ENCODE data around the gene DMAC2. TPM values are rescaled to one million over a fixed set of nuclear protein-coding genes. Genes with fewer than 3 reads are reported as not detected.

Gene DMAC2
- total and polyA plus RNA-seq, 2 of the 13 experiments (the other 11 are each of a cell fraction or from before 2014, with no cell fraction given), result 39.0 to 66.0 TPM

DNA sequence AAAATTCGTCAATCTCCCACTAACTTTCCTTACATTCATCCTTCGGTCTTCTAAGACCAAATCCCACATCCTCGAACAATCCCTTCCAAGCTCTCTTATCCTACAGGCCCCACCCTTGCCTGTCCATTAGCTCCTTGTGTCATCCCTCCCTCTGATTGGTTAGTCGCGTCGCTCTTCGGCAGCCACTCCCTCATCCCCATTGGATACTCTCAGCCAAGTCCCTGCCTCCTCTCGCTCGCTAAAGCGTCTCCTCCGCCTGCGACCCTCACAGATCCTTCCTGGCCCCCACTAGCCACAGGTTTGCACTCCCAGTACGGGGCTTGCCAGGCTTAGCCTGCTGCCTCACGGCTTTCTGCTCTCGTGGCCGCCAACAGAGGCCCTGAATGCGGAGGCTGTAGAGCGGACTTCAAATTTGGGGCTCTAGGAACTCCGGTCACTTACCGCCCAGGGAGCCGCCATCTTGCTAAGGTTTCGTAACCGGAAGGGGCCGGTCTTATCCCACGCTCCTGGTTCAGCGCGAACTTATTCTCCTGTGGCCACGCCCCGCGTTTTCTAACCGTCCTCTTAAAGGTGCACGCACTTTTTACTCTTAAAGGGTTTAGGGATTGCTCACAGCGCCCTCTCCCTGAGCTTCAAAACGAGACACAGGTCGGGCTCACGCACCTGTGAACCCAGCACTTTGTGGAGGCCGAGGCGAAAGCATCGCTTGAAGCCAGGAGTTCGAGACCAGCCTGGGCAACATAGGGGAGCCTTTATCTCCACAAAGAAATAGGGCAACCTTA lies at the start of gene DMAC2 (continued):
- TF ChIP-seq, protein P1, sequence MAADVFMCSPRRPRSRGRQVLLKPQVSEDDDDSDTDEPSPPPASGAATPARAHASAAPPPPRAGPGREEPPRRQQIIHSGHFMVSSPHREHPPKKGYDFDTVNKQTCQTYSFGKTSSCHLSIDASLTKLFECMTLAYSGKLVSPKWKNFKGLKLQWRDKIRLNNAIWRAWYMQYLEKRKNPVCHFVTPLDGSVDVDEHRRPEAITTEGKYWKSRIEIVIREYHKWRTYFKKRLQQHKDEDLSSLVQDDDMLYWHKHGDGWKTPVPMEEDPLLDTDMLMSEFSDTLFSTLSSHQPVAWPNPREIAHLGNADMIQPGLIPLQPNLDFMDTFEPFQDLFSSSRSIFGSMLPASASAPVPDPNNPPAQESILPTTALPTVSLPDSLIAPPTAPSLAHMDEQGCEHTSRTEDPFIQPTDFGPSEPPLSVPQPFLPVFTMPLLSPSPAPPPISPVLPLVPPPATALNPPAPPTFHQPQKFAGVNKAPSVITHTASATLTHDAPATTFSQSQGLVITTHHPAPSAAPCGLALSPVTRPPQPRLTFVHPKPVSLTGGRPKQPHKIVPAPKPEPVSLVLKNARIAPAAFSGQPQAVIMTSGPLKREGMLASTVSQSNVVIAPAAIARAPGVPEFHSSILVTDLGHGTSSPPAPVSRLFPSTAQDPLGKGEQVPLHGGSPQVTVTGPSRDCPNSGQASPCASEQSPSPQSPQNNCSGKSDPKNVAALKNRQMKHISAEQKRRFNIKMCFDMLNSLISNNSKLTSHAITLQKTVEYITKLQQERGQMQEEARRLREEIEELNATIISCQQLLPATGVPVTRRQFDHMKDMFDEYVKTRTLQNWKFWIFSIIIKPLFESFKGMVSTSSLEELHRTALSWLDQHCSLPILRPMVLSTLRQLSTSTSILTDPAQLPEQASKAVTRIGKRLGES (CRISPR knock-in tag; IDR thresholded peaks at IDR 0.05; ENCODE audit: borderline replicate concordance), result no peak
- peak; percentile 55 for TF ChIP-seq GABPA (IDR thresholded peaks at IDR 0.05; ENCODE audit: low read depth, low read length)
- peak; percentile 93 for TF ChIP-seq GABPA (CRISPR knock-in tag; IDR thresholded peaks at IDR 0.05; ENCODE audit: low read depth)
- peak; percentile 78 for TF ChIP-seq AHR (CRISPR knock-in tag; IDR thresholded peaks at IDR 0.05)
- TF ChIP-seq MYNN (CRISPR knock-in tag; IDR thresholded peaks at IDR 0.05; ENCODE audit: low read depth), result 0 out of 2 replicates have a peak, but pooled peaks have one; percentile 43
- TF ChIP-seq, protein P2, sequence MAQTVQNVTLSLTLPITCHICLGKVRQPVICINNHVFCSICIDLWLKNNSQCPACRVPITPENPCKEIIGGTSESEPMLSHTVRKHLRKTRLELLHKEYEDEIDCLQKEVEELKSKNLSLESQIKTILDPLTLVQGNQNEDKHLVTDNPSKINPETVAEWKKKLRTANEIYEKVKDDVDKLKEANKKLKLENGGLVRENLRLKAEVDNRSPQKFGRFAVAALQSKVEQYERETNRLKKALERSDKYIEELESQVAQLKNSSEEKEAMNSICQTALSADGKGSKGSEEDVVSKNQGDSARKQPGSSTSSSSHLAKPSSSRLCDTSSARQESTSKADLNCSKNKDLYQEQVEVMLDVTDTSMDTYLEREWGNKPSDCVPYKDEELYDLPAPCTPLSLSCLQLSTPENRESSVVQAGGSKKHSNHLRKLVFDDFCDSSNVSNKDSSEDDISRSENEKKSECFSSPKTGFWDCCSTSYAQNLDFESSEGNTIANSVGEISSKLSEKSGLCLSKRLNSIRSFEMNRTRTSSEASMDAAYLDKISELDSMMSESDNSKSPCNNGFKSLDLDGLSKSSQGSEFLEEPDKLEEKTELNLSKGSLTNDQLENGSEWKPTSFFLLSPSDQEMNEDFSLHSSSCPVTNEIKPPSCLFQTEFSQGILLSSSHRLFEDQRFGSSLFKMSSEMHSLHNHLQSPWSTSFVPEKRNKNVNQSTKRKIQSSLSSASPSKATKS (CRISPR knock-in tag; IDR thresholded peaks at IDR 0.05), result no peak
- TF ChIP-seq ATM (IDR thresholded peaks at IDR 0.05; ENCODE audit: borderline replicate concordance), result no peak
- peak; percentile 87 for TF ChIP-seq CEBPB (IDR thresholded peaks at IDR 0.05; ENCODE audit: borderline replicate concordance, low read depth, low read length)
- peak; percentile 50; the same call in 1 of the 2 replicates for TF ChIP-seq ZNF678 (CRISPR knock-in tag; IDR thresholded peaks at IDR 0.05)
- no peak for TF ChIP-seq LCORL (IDR thresholded peaks at IDR 0.05)
- TF ChIP-seq LCORL (CRISPR knock-in tag; IDR thresholded peaks at IDR 0.05), result peak; percentile 64; the same call in 1 of the 2 replicates
- TF ChIP-seq, protein P3, sequence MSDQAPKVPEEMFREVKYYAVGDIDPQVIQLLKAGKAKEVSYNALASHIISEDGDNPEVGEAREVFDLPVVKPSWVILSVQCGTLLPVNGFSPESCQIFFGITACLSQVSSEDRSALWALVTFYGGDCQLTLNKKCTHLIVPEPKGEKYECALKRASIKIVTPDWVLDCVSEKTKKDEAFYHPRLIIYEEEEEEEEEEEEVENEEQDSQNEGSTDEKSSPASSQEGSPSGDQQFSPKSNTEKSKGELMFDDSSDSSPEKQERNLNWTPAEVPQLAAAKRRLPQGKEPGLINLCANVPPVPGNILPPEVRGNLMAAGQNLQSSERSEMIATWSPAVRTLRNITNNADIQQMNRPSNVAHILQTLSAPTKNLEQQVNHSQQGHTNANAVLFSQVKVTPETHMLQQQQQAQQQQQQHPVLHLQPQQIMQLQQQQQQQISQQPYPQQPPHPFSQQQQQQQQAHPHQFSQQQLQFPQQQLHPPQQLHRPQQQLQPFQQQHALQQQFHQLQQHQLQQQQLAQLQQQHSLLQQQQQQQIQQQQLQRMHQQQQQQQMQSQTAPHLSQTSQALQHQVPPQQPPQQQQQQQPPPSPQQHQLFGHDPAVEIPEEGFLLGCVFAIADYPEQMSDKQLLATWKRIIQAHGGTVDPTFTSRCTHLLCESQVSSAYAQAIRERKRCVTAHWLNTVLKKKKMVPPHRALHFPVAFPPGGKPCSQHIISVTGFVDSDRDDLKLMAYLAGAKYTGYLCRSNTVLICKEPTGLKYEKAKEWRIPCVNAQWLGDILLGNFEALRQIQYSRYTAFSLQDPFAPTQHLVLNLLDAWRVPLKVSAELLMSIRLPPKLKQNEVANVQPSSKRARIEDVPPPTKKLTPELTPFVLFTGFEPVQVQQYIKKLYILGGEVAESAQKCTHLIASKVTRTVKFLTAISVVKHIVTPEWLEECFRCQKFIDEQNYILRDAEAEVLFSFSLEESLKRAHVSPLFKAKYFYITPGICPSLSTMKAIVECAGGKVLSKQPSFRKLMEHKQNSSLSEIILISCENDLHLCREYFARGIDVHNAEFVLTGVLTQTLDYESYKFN (CRISPR knock-in tag; conservative IDR thresholded peaks at IDR 0.05), result peak; percentile 62
- TF ChIP-seq ZNF335 (CRISPR knock-in tag; IDR thresholded peaks at IDR 0.05), result peak; percentile 98
- TF ChIP-seq ARHGAP35 (CRISPR knock-in tag; IDR thresholded peaks at IDR 0.05; ENCODE audit: borderline replicate concordance), result peak; percentile 69; the same call in 1 of the 2 replicates
- TF ChIP-seq ASH2L (IDR thresholded peaks at IDR 0.05; ENCODE audit: insufficient read length, low read depth, low read length), result peak; percentile 95
- peak; percentile 6; the same call in 1 of the 2 replicates for TF ChIP-seq ZNF652 (CRISPR knock-in tag; IDR thresholded peaks at IDR 0.05; ENCODE audit: borderline replicate concordance, low read depth)
- TF ChIP-seq SIN3B (IDR thresholded peaks at IDR 0.05; ENCODE audit: low read length), result peak; percentile 89
- TF ChIP-seq ZSCAN21 (CRISPR knock-in tag; IDR thresholded peaks at IDR 0.05; ENCODE audit: borderline replicate concordance), result 0 out of 2 replicates have a peak, but pooled peaks have one; percentile 42
- TF ChIP-seq PAF1 (CRISPR knock-in tag; IDR thresholded peaks at IDR 0.05), result no peak
- TF ChIP-seq KLF16 (CRISPR knock-in tag; IDR thresholded peaks at IDR 0.05), result peak in 1 of 2 experiments; percentile 57; a peak in 1 of 4 replicates
- TF ChIP-seq PITX1 (CRISPR knock-in tag; IDR thresholded peaks at IDR 0.05), result peak; percentile 86
- 0 out of 2 replicates have a peak, but pooled peaks have one; percentile 39 for TF ChIP-seq DR1 (CRISPR knock-in tag; IDR thresholded peaks at IDR 0.05)

Measured in HepG2 (cell line).